GM21619 (cell line): ENCODE measurements around the gene TANGO6.
"Not testable (repeated sequence)": the region's sequence is repeated elsewhere in the genome, so short reads cannot be mapped to it uniquely, and the experiment has no call there.

ENCODE experiments used
- ATAC-seq: cut with Tn5 transposase; IDR thresholded peaks from one replicate; pipeline ENCODE4 v1.9.1; 2021; ENCODE audit not compliant: unreplicated experiment

Gene TANGO6

GRCh38 chr16:68960910-68961309 is 117.6 kb downstream of the TANGO6 start:
- no peak for ATAC-seq

GRCh38 chr16:68961778-68962402 is 118.6 kb downstream of the TANGO6 start:
- ATAC-seq: no peak

GRCh38 chr16:68969338-68969737 is 126.0 kb downstream of the TANGO6 start:
- no peak for ATAC-seq

GRCh38 chr16:68972013-68972412 is 128.7 kb downstream of the TANGO6 start:
- no peak for ATAC-seq

GRCh38 chr16:68972720-68973119 is 129.4 kb downstream of the TANGO6 start:
- ATAC-seq: no peak

GRCh38 chr16:68973611-68974120 is 130.3 kb downstream of the TANGO6 start:
- ATAC-seq: no peak

GRCh38 chr16:68978303-68978954 is 135.1 kb downstream of the TANGO6 start:
- ATAC-seq: no peak

- ATAC-seq: no peak
Observed at GRCh38 chr16:68980695-68981315, 137.5 kb downstream of the TANGO6 start.

GRCh38 chr16:68981971-68982370 is 138.6 kb downstream of the TANGO6 start:
- no peak for ATAC-seq

GRCh38 chr16:68984467-68984866 is 141.1 kb downstream of the TANGO6 start:
- ATAC-seq: no peak

GRCh38 chr16:68985268-68985667 is 141.9 kb downstream of the TANGO6 start:
- ATAC-seq: no peak

GRCh38 chr16:68985855-68986254 is 142.5 kb downstream of the TANGO6 start:
- no peak for ATAC-seq

GRCh38 chr16:68987734-68988457 is 144.6 kb downstream of the TANGO6 start:
- ATAC-seq: no peak

- not testable (repeated sequence) for ATAC-seq
Observed at GRCh38 chr16:68990172-68990845, 147.0 kb downstream of the TANGO6 start.

- ATAC-seq: no peak
Observed at GRCh38 chr16:68991075-68991474, 147.7 kb downstream of the TANGO6 start.

GRCh38 chr16:68992521-68992920 is 149.2 kb downstream of the TANGO6 start:
- ATAC-seq: no peak

- ATAC-seq: no peak
Observed at GRCh38 chr16:68993456-68993855, 150.1 kb downstream of the TANGO6 start.

- ATAC-seq: no peak
Observed at GRCh38 chr16:68993885-68994284, 150.6 kb downstream of the TANGO6 start.

- ATAC-seq: no peak
Observed at GRCh38 chr16:68994324-68994723, 151.0 kb downstream of the TANGO6 start.

- ATAC-seq: no peak
Observed at GRCh38 chr16:68995011-68995504, 151.7 kb downstream of the TANGO6 start.

- no peak for ATAC-seq
Observed at GRCh38 chr16:68997564-68997963, 154.2 kb downstream of the TANGO6 start.
